GM12878 (cell line): ENCODE data around the gene PLXDC1. TPM values are rescaled to one million over a fixed set of nuclear protein-coding genes. Genes with fewer than 3 reads are reported as not detected.

ENCODE experiments used
- BACH1 ChIP-seq: fragments of 450-650 bp; IDR thresholded peaks from 2 replicates; pipeline ENCODE4 v1.6.1; 2017; ENCODE audit warnings: mild to moderate bottlenecking, borderline replicate concordance
- BHLHE40 ChIP-seq, 2 experiments: fragments of 450-650 bp in 1 of 2; IDR thresholded peaks; 2 replicates each; pipeline ENCODE4 v1.6.1; 2011 to 2017; ENCODE audit warnings: low read depth in 2 of 2, borderline replicate concordance in 1 of 2, improper control_type of control experiment in 1 of 2, low read length in 1 of 2, mild to moderate bottlenecking in 1 of 2
- BMI1 ChIP-seq: fragments of 450-650 bp; IDR thresholded peaks from 2 replicates; pipeline ENCODE4 v1.6.1; 2016; ENCODE audit warnings: mild to moderate bottlenecking, moderate library complexity, borderline replicate concordance
- CTCF ChIP-seq, 3 experiments: IDR thresholded peaks in 2 of 3; conservative IDR thresholded peaks in 1 of 3; 2 replicates each; pipeline ENCODE4 v1.5.1; 2011; ENCODE audit warnings: low read depth in 3 of 3, low read length in 3 of 3, mild to moderate bottlenecking in 3 of 3, control low read depth in 2 of 3, moderate library complexity in 2 of 3, inconsistent platforms in 1 of 3, mixed read lengths in 1 of 3; ENCODE audit not compliant: control insufficient read depth in 2 of 3, insufficient read depth in 1 of 3; ENCODE audit errors: extremely low read depth in 1 of 3
- DPF2 ChIP-seq: fragments of 450-650 bp; IDR thresholded peaks from 2 replicates; pipeline ENCODE4 v1.6.1; 2017; ENCODE audit warnings: mild to moderate bottlenecking
- KLF5 ChIP-seq: fragments of 450-650 bp; IDR thresholded peaks from 2 replicates; pipeline ENCODE4 v1.6.1; 2014; ENCODE audit warnings: mild to moderate bottlenecking; ENCODE audit not compliant: partially characterized antibody
- PKNOX1 ChIP-seq: fragments of 450-650 bp; IDR thresholded peaks from 2 replicates; pipeline ENCODE4 v1.6.1; 2016; ENCODE audit warnings: mild to moderate bottlenecking
- RCOR1 ChIP-seq: conservative IDR thresholded peaks from 2 replicates; pipeline ENCODE4 v1.6.1; 2012; ENCODE audit warnings: low read depth, low read length, improper control_type of control experiment
- RUNX3 ChIP-seq: IDR thresholded peaks from 2 replicates; pipeline ENCODE4 v1.6.1; 2012; ENCODE audit warnings: low read length, inconsistent platforms
- SMAD1 ChIP-seq: fragments of 450-650 bp; IDR thresholded peaks from 2 replicates; pipeline ENCODE4 v1.6.1; 2018; ENCODE audit warnings: mild to moderate bottlenecking, low read depth; ENCODE audit not compliant: partially characterized antibody
- SMC3 ChIP-seq: IDR thresholded peaks from 2 replicates; pipeline ENCODE4 v1.6.1; 2011; ENCODE audit warnings: low read length, improper control_type of control experiment, borderline replicate concordance
- SPI1 ChIP-seq: IDR thresholded peaks from 2 replicates; pipeline ENCODE4 v1.6.1; 2011; ENCODE audit warnings: low read depth, mild to moderate bottlenecking, low read length, moderate library complexity, borderline replicate concordance; ENCODE audit not compliant: insufficient read depth
- TCF7 ChIP-seq: IDR thresholded peaks from 2 replicates; pipeline ENCODE4 v1.6.1; 2014; ENCODE audit warnings: antibody characterized with exemption, borderline replicate concordance
- USF1 ChIP-seq: IDR thresholded peaks from 2 replicates; pipeline ENCODE4 v1.6.1; 2011; ENCODE audit warnings: borderline replicate concordance, low read depth, mild to moderate bottlenecking, moderate library complexity, mixed read lengths, low read length; ENCODE audit not compliant: insufficient read depth; ENCODE audit errors: extremely low read length
- ZNF592 ChIP-seq: fragments of 450-650 bp; IDR thresholded peaks from 2 replicates; pipeline ENCODE4 v1.6.1; 2017; ENCODE audit warnings: mild to moderate bottlenecking, moderate library complexity
- polyA plus RNA-seq, 11 experiments: library from polyadenylated mRNA; depleted of rRNA in 4 of 11; unstranded in 6 of 11; stranded (reverse) in 5 of 11; fragments of >200 nt; fragmentation: Nextera tagmentation in 4 of 11; fragmentation: Illumina TruSeq in 1 of 11; extraction: Ambion mirVana in 4 of 11; extraction: Trizol in 1 of 11; gene quantifications; 1 replicate in 1 of 11; 2 replicates in 10 of 11; pipeline versions ENCODE4 v1.2.1 to v1.2.3, GENCODE V29; 2011 to 2016; ENCODE audit warnings: inconsistent platforms in 2 of 11, missing spikeins in 2 of 11, low read depth in 1 of 11
- total RNA-seq, 4 experiments: library from RNA; depleted of rRNA in 3 of 4; stranded (reverse); fragments of >200 nt in 3 of 4; fragmentation: Illumina TruSeq in 1 of 4; extraction: Trizol in 1 of 4; gene quantifications; 2 replicates each; pipeline versions ENCODE4 v1.2.1 to v1.2.3, GENCODE V29; 2013 to 2021
- TF ChIP-seq, protein P1 (sequence below): IDR thresholded peaks from 2 replicates; pipeline ENCODE4 v1.6.1; 2012; ENCODE audit warnings: low read length, inconsistent platforms

Gene PLXDC1
- total and polyA plus RNA-seq, 10 of the 15 experiments (the other 5 are each of a cell fraction or from before 2014, with no cell fraction given), result 0.03 to 0.30 (median 0.22) TPM; not detected in 7

- no peak; the same call in 1 of the 2 replicates for TF ChIP-seq SMC3
- TF ChIP-seq BHLHE40 (IDR thresholded peaks at IDR 0.05; ENCODE audit: borderline replicate concordance in 1 of 2, low read depth in 2 of 2, low read length in 1 of 2), result 0 out of 4 replicates have a peak, but pooled peaks of 1 of the 2 experiments have one; percentile 1
- peak; percentile 74; the same call in 1 of the 2 replicates for TF ChIP-seq TCF7
- TF ChIP-seq KLF5, result no peak
- peak; percentile 83 for TF ChIP-seq RUNX3
- no peak for TF ChIP-seq BACH1
- 0 out of 2 replicates have a peak, but pooled peaks have one; percentile 52 for TF ChIP-seq RCOR1
- no peak for TF ChIP-seq PKNOX1
- no peak for TF ChIP-seq USF1
- no peak for TF ChIP-seq SMAD1
- TF ChIP-seq BMI1, result no peak
- TF ChIP-seq DPF2, result 0 out of 2 replicates have a peak, but pooled peaks have one; percentile 5
- TF ChIP-seq SPI1, result peak; percentile 74; the same call in 1 of the 2 replicates
- no peak for TF ChIP-seq ZNF592
- TF ChIP-seq, protein P1, sequence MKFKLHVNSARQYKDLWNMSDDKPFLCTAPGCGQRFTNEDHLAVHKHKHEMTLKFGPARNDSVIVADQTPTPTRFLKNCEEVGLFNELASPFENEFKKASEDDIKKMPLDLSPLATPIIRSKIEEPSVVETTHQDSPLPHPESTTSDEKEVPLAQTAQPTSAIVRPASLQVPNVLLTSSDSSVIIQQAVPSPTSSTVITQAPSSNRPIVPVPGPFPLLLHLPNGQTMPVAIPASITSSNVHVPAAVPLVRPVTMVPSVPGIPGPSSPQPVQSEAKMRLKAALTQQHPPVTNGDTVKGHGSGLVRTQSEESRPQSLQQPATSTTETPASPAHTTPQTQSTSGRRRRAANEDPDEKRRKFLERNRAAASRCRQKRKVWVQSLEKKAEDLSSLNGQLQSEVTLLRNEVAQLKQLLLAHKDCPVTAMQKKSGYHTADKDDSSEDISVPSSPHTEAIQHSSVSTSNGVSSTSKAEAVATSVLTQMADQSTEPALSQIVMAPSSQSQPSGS, result no peak; the same call in 1 of the 2 replicates
- no peak for TF ChIP-seq CTCF (IDR thresholded peaks at IDR 0.05 in 2 of 3, conservative IDR thresholded peaks at IDR 0.05 in 1 of 3; ENCODE audit: control insufficient read depth in 2 of 3, extremely low read depth in 1 of 3, insufficient read depth in 1 of 3, low read depth in 3 of 3, low read length in 3 of 3)
Measured at GRCh38 chr17:39153599-39154051, 2.2 kb upstream of the PLXDC1 start (continued).
